ENCODE data around the gene TYW1B. TPM values are rescaled to one million over a fixed set of nuclear protein-coding genes. Genes with fewer than 3 reads are reported as not detected.
"Not testable (repeated sequence)": the region's sequence is repeated elsewhere in the genome, so short reads cannot be mapped to it uniquely, and the experiment has no call there.

Gene TYW1B
- total and polyA plus RNA-seq, 2 experiments from 2014 or later = 1.7 to 1.9 TPM

- not testable (repeated sequence) for H3K4me1 ChIP-seq (ENCODE audit: insufficient read depth); H3K4me2 ChIP-seq; H3K9me2 ChIP-seq (replicated peaks; ENCODE audit: insufficient read depth); H3K36me3 ChIP-seq (replicated peaks; ENCODE audit: insufficient read depth, low read depth); H3K4me3 ChIP-seq; H2AFZ ChIP-seq; H4K20me1 ChIP-seq (ENCODE audit: insufficient read depth, poor library complexity, severe bottlenecking); H3K79me2 ChIP-seq; H3K27ac ChIP-seq; H3K27me3 ChIP-seq; H3K9me3 ChIP-seq (ENCODE audit: low read depth); DNase-seq (ENCODE audit: low spot score)
These were observed 277.5 kb downstream of the TYW1B start for GRCh38 chr7:72550454-72550853.

- not testable (repeated sequence) for H3K9me2 ChIP-seq (replicated peaks; ENCODE audit: insufficient read depth); H3K4me3 ChIP-seq; H2AFZ ChIP-seq; H3K79me2 ChIP-seq; H3K27ac ChIP-seq; H3K9me3 ChIP-seq (ENCODE audit: low read depth); H3K36me3 ChIP-seq (replicated peaks; ENCODE audit: insufficient read depth, low read depth); DNase-seq (ENCODE audit: low spot score); H3K27me3 ChIP-seq; H4K20me1 ChIP-seq (ENCODE audit: insufficient read depth, poor library complexity, severe bottlenecking); H3K4me2 ChIP-seq; H3K4me1 ChIP-seq (ENCODE audit: insufficient read depth)
- 41% methylated on average over 9 of the region's 9 CpGs for WGBS (ENCODE audit: low lambda C conversion rate, missing lambda C conversion rate)
These were observed 281.3 kb downstream of the TYW1B start for GRCh38 chr7:72546586-72547237.

GRCh38 chr7:72544531-72544930, 283.5 kb downstream of the TYW1B start:
- not testable (repeated sequence) for H3K4me1 ChIP-seq (ENCODE audit: insufficient read depth); H3K27me3 ChIP-seq; H4K20me1 ChIP-seq (ENCODE audit: insufficient read depth, poor library complexity, severe bottlenecking); H3K9me3 ChIP-seq (ENCODE audit: low read depth); H3K36me3 ChIP-seq (replicated peaks; ENCODE audit: insufficient read depth, low read depth); H3K4me2 ChIP-seq; H3K4me3 ChIP-seq; H3K27ac ChIP-seq; DNase-seq (ENCODE audit: low spot score); H3K79me2 ChIP-seq; H2AFZ ChIP-seq; H3K9me2 ChIP-seq (replicated peaks; ENCODE audit: insufficient read depth)
- 73% methylated on average over 2 of the region's 2 CpGs for WGBS (ENCODE audit: low lambda C conversion rate, missing lambda C conversion rate)

- Histone ChIP-seq H3K9me2 (replicated peaks; ENCODE audit: insufficient read depth) (no peaks in the 10 kb centered on the region), H3K4me2 (no peak overlapping the region), H3K9me3 (ENCODE audit: low read depth) (no peaks in the 10 kb centered on the region), H3K27ac (no peak overlapping the region), H2AFZ (no peak overlapping the region), H3K4me3 (no peak overlapping the region), H4K20me1 (ENCODE audit: insufficient read depth, poor library complexity, severe bottlenecking) (no peaks in the 10 kb centered on the region), H3K27me3 (no peaks in the 10 kb centered on the region), H3K79me2 (no peaks in the 10 kb centered on the region), H3K4me1 (ENCODE audit: insufficient read depth) (no peaks in the 10 kb centered on the region), H3K36me3 (replicated peaks; ENCODE audit: insufficient read depth, low read depth) (no peaks in the 10 kb centered on the region)
- WGBS (ENCODE audit: low lambda C conversion rate, missing lambda C conversion rate) = 92% methylated on average over 2 of the region's 2 CpGs
- DNase-seq (ENCODE audit: low spot score) = no peak
- no peak for TF ChIP-seq EZH2 (IDR thresholded peaks at IDR 0.05; ENCODE audit: borderline replicate concordance)
- TF ChIP-seq EZH2phosphoT487 (IDR thresholded peaks at IDR 0.05; ENCODE audit: low read depth, severe bottlenecking, unreplicated experiment) = no peak
- no peak for TF ChIP-seq CTCF (IDR thresholded peaks at IDR 0.05; ENCODE audit: poor library complexity)
These were observed 287.1 kb downstream of the TYW1B start for GRCh38 chr7:72540923-72541322.

- H3K4me1 ChIP-seq (ENCODE audit: insufficient read depth) = no peaks in the 10 kb centered on the region
- DNase-seq (ENCODE audit: low spot score) = no peak
- H4K20me1 ChIP-seq (ENCODE audit: insufficient read depth, poor library complexity, severe bottlenecking) = no peaks in the 10 kb centered on the region
- no peak overlapping the region for H3K27ac ChIP-seq
- H3K36me3 ChIP-seq (replicated peaks; ENCODE audit: insufficient read depth, low read depth) = no peaks in the 10 kb centered on the region
- H2AFZ ChIP-seq = no peak overlapping the region
- no peaks in the 10 kb centered on the region for H3K9me2 ChIP-seq (replicated peaks; ENCODE audit: insufficient read depth)
- H3K27me3 ChIP-seq = no peaks in the 10 kb centered on the region
- no peak for TF ChIP-seq CTCF (IDR thresholded peaks at IDR 0.05; ENCODE audit: poor library complexity)
- no peak for TF ChIP-seq EZH2phosphoT487 (IDR thresholded peaks at IDR 0.05; ENCODE audit: low read depth, severe bottlenecking, unreplicated experiment)
- TF ChIP-seq EZH2 (IDR thresholded peaks at IDR 0.05; ENCODE audit: borderline replicate concordance) = no peak
- no peak overlapping the region for H3K4me2 ChIP-seq
- no peaks in the 10 kb centered on the region for H3K79me2 ChIP-seq
- H3K9me3 ChIP-seq (ENCODE audit: low read depth) = no peaks in the 10 kb centered on the region
- WGBS (ENCODE audit: low lambda C conversion rate, missing lambda C conversion rate) = 82% methylated on average over 8 of the region's 8 CpGs
- no peak overlapping the region for H3K4me3 ChIP-seq
These were observed 287.8 kb downstream of the TYW1B start for GRCh38 chr7:72540106-72540611.

Data from hepatocyte (in vitro differentiated cells).